ENCODE measurements around the gene EGFL7. TPM values are rescaled to one million over a fixed set of nuclear protein-coding genes. Genes with fewer than 3 reads are reported as not detected.
"Not testable (repeated sequence)": the region's sequence is repeated elsewhere in the genome, so short reads cannot be mapped to it uniquely, and the experiment has no call there.

EGFL7 gene
- total RNA-seq, 1 donor from 2014 or later, result 13.7 TPM

- DNase-seq, result no peak
Measured at GRCh38 chr9:136624184-136624951, 38.3 kb upstream of the EGFL7 start.

GRCh38 chr9:136625101-136626065 is 37.3 kb upstream of the EGFL7 start:
- no peak for DNase-seq

- no peak for DNase-seq
Measured at GRCh38 chr9:136626066-136626725, 36.5 kb upstream of the EGFL7 start.

GRCh38 chr9:136626740-136627642 is 35.7 kb upstream of the EGFL7 start:
- no peak for DNase-seq

- no peak for DNase-seq
Measured at GRCh38 chr9:136627703-136628102, 35.0 kb upstream of the EGFL7 start.

GRCh38 chr9:136628268-136628667 is 34.4 kb upstream of the EGFL7 start:
- no peak for DNase-seq

- DNase-seq, result no peak
Measured at GRCh38 chr9:136629001-136629878, 33.5 kb upstream of the EGFL7 start.

GRCh38 chr9:136629879-136630661 is 32.6 kb upstream of the EGFL7 start:
- DNase-seq, result no peak

- no peak for DNase-seq
Measured at GRCh38 chr9:136630662-136630992, 32.1 kb upstream of the EGFL7 start.

- peak; percentile 22 for DNase-seq
Measured at GRCh38 chr9:136631038-136632000, 31.4 kb upstream of the EGFL7 start.

- not testable (repeated sequence) for DNase-seq
Measured at GRCh38 chr9:136632072-136632471, 30.6 kb upstream of the EGFL7 start.

GRCh38 chr9:136632491-136633106 is 30.1 kb upstream of the EGFL7 start:
- DNase-seq, result not testable (repeated sequence)

- DNase-seq, result no peak
Measured at GRCh38 chr9:136634904-136635303, 27.8 kb upstream of the EGFL7 start.

- no peak for DNase-seq
Measured at GRCh38 chr9:136640171-136641111, 22.3 kb upstream of the EGFL7 start.

GRCh38 chr9:136642439-136642921 is 20.2 kb upstream of the EGFL7 start:
- DNase-seq, result no peak

GRCh38 chr9:136643596-136644342 is 18.9 kb upstream of the EGFL7 start:
- DNase-seq, result no peak

Measured in occipital lobe (tissue), 2 donors.